Upper lobe of left lung (tissue), 4 donors: ENCODE measurements around the gene MARCHF9.

Source experiments
- CTCF ChIP-seq, 6 experiments: fragments of 450-650 bp in 4 of 6; fragments of 200-600 bp in 2 of 6; sonication (generic) in 2 of 6; IDR thresholded peaks; one replicate each; pipeline ENCODE4 v1.5.1; 2016 to 2019; ENCODE audit warnings: antibody characterized with exemption in 6 of 6
- POLR2A ChIP-seq, 4 donors: fragments of 450-650 bp; IDR thresholded peaks; one replicate each; pipeline ENCODE4 v1.5.1; 2016 to 2017; ENCODE audit warnings: antibody characterized with exemption in 4 of 4, mild to moderate bottlenecking in 2 of 4
- POLR2AphosphoS5 ChIP-seq, 2 donors: sonication (generic); formaldehyde crosslinking; IDR thresholded peaks; one replicate each; pipeline ENCODE4 v1.5.1; 2017; ENCODE audit warnings: antibody characterized with exemption in 2 of 2

GRCh38 chr12:57777367-57777766, 22.5 kb downstream of the MARCHF9 start:
- no peak for TF ChIP-seq CTCF (IDR thresholded peaks at IDR 0.05)
- TF ChIP-seq POLR2AphosphoS5 (IDR thresholded peaks at IDR 0.05), result no peak
- TF ChIP-seq POLR2A (IDR thresholded peaks at IDR 0.05), result no peak
